Measurements from ENCODE around the gene AMBN.

The AMBN gene

GRCh38 chr4:70591955-70592582 is at the start of gene AMBN:
AMBN (plus strand) TSS chr4:70592256; CDS start chr4:70592359, 103 bp downstream.
- DNase-seq: no peak

- DNase-seq: no peak
Observed at GRCh38 chr4:70544279-70544868, 47.7 kb upstream of the AMBN start.

- no peak for DNase-seq
Observed at GRCh38 chr4:70556856-70557255, 35.2 kb upstream of the AMBN start.

- DNase-seq: peak; percentile 37 to 41
Observed at GRCh38 chr4:70559211-70559830, 32.7 kb upstream of the AMBN start.

- no peak for DNase-seq
Observed at GRCh38 chr4:70559924-70560323, 32.1 kb upstream of the AMBN start.

GRCh38 chr4:70564033-70564432 is 28.0 kb upstream of the AMBN start:
- DNase-seq: no peak

GRCh38 chr4:70570796-70571195 is 21.3 kb upstream of the AMBN start:
- DNase-seq: no peak

GRCh38 chr4:70571772-70572171 is 20.3 kb upstream of the AMBN start:
- no peak for DNase-seq

GRCh38 chr4:70575964-70576363 is 16.1 kb upstream of the AMBN start:
- DNase-seq: no peak

- DNase-seq: no peak
Observed at GRCh38 chr4:70577220-70577927, 14.7 kb upstream of the AMBN start.

- no peak for DNase-seq
Observed at GRCh38 chr4:70581980-70582379, 10.1 kb upstream of the AMBN start.

GRCh38 chr4:70583952-70584834 is 7.9 kb upstream of the AMBN start:
- no peak for DNase-seq

GRCh38 chr4:70586841-70587240 is 5.2 kb upstream of the AMBN start:
- DNase-seq: no peak

- no peak for DNase-seq
Observed at GRCh38 chr4:70589785-70590184, 2.3 kb upstream of the AMBN start.

GRCh38 chr4:70594196-70594595 is 2.1 kb downstream of the AMBN start:
- no peak for DNase-seq

GRCh38 chr4:70600305-70600704 is 8.2 kb downstream of the AMBN start:
- DNase-seq: no peak

GRCh38 chr4:70600977-70601376 is 8.9 kb downstream of the AMBN start:
- no peak for DNase-seq

- peak; percentile 48 to 63 for DNase-seq
Observed at GRCh38 chr4:70601422-70602039, 9.5 kb downstream of the AMBN start.

- no peak for DNase-seq
Observed at GRCh38 chr4:70603856-70604255, 11.8 kb downstream of the AMBN start.

GRCh38 chr4:70606459-70606858 is 14.4 kb downstream of the AMBN start:
- DNase-seq: no peak

GRCh38 chr4:70607334-70607853 is 15.3 kb downstream of the AMBN start:
- no peak for DNase-seq

GRCh38 chr4:70608324-70608723 is 16.3 kb downstream of the AMBN start:
- DNase-seq: no peak
